ENCODE results near the gene ARHGAP45. TPM values are rescaled to one million over a fixed set of nuclear protein-coding genes. Genes with fewer than 3 reads are reported as not detected.

ARHGAP45 gene
- total RNA-seq, 6 experiments from 2014 or later: 4.2 to 10.0 (median 7.3) TPM

- ATAC-seq (no peak), DNase-seq (no peak)
- intact Hi-C loops (cut with DNase I): no loop called here
- Histone ChIP-seq H3K4me1 (peaks cover 2 to 46% (median 22%) of the 10 kb centered on the region in 4 donors), H3K36me3 (peaks cover 0 to 21% (median 8%) of the 10 kb centered on the region in 4 donors), H3K4me3 (peak overlapping the region in 2 of 3 donors; percentile 38 to 78), H3K9me3 (no peaks in the 10 kb centered on the region), H3K27ac (peak overlapping the region; percentile 80 to 89 (median 83)), H3K27me3 (no peaks in the 10 kb centered on the region)
- 15% methylated on average over 11 of the region's 20 CpGs for WGBS (ENCODE audit: insufficient coverage, low coverage, low lambda C conversion rate, missing lambda C conversion rate)
- TF ChIP-seq POLR2A (IDR thresholded peaks at IDR 0.05): no peak
- no peak for TF ChIP-seq CTCF (IDR thresholded peaks at IDR 0.05)
Measured at GRCh38 chr19:1103132-1103707, 36.3 kb downstream of the ARHGAP45 start.

GRCh38 chr19:1103708-1104310 lies 36.8 kb downstream of the ARHGAP45 start, which contains the start of gene GPX4:
Gene GPX4 (plus strand): TSS chr19:1103994. CDS start chr19:1104044, 50 bp downstream.
- H3K9me3 ChIP-seq: no peaks in the 10 kb centered on the region
- peak; percentile 71 to 88 (median 85) for ATAC-seq
- H3K4me3 ChIP-seq: peak within 1 kb of the TSS; percentile 68 to 79 (median 78)
- H3K27ac ChIP-seq: peak within 1 kb of the TSS; percentile 83 to 94 (median 92)
- peaks cover 0 to 25% (median 9%) of the 10 kb centered on the region in 4 donors for H3K36me3 ChIP-seq
- intact Hi-C loops (cut with DNase I): no loop called here
- H3K27me3 ChIP-seq: no peaks in the 10 kb centered on the region
- DNase-seq: peak; percentile 100
- H3K4me1 ChIP-seq: peaks cover 2 to 42% (median 19%) of the 10 kb centered on the region in 4 donors
- TF ChIP-seq CTCF (IDR thresholded peaks at IDR 0.05): no peak
- TF ChIP-seq POLR2A (IDR thresholded peaks at IDR 0.05): peak; percentile 99
- 0% methylated on average over 27 of the region's 75 CpGs for WGBS (ENCODE audit: insufficient coverage, low coverage, low lambda C conversion rate, missing lambda C conversion rate)

GRCh38 chr19:1104311-1105007 lies 37.5 kb downstream of the ARHGAP45 start:
- DNase-seq (peak; percentile 87 to 88 (median 88)), ATAC-seq (peak; percentile 18 to 56 (median 41))
- H3K27ac ChIP-seq: peak overlapping the region; percentile 83 to 94 (median 92)
- no peaks in the 10 kb centered on the region for H3K27me3 ChIP-seq
- peaks cover 2 to 35% (median 14%) of the 10 kb centered on the region in 4 donors for H3K4me1 ChIP-seq
- TF ChIP-seq CTCF (IDR thresholded peaks at IDR 0.05) (peak in 1 of 4 donors; percentile 11), POLR2A (IDR thresholded peaks at IDR 0.05) (peak; percentile 14)
- no peaks in the 10 kb centered on the region for H3K9me3 ChIP-seq
- peaks cover 0 to 30% (median 12%) of the 10 kb centered on the region in 4 donors for H3K36me3 ChIP-seq
- peak overlapping the region; percentile 68 to 79 (median 78) for H3K4me3 ChIP-seq
- intact Hi-C loops (cut with DNase I): no loop called here
- 0% methylated on average over 1 of the region's 93 CpGs for WGBS (ENCODE audit: insufficient coverage, low coverage, low lambda C conversion rate, missing lambda C conversion rate)

- Histone ChIP-seq H3K27me3 (no peaks in the 10 kb centered on the region), H3K36me3 (peaks cover 0 to 30% (median 12%) of the 10 kb centered on the region in 4 donors), H3K4me1 (peaks cover 2 to 31% (median 14%) of the 10 kb centered on the region in 4 donors), H3K27ac (peak overlapping the region; percentile 83 to 94 (median 92)), H3K4me3 (peak overlapping the region; percentile 68 to 79 (median 78)), H3K9me3 (no peaks in the 10 kb centered on the region)
- TF ChIP-seq CTCF (IDR thresholded peaks at IDR 0.05): no peak
- TF ChIP-seq POLR2A (IDR thresholded peaks at IDR 0.05): no peak
- ATAC-seq (no peak), DNase-seq (no peak)
- intact Hi-C loops (cut with DNase I): no loop called here
- 10% methylated on average over 2 of the region's 69 CpGs for WGBS (ENCODE audit: insufficient coverage, low coverage, low lambda C conversion rate, missing lambda C conversion rate)
Measured at GRCh38 chr19:1105008-1105872, 38.3 kb downstream of the ARHGAP45 start.

Data from right lobe of liver (tissue), 6 donors.